HG03558 (cell line): Measurements from ENCODE around the gene RAET1L.
"Not testable (repeated sequence)": the region's sequence is repeated elsewhere in the genome, so short reads cannot be mapped to it uniquely, and the experiment has no call there.

Experiments
- ATAC-seq: cut with Tn5 transposase; IDR thresholded peaks from one replicate; pipeline ENCODE4 v1.9.1; 2021; ENCODE audit warnings: moderate number of reproducible peaks; ENCODE audit not compliant: unreplicated experiment; ENCODE audit errors: extremely low read depth

RAET1L gene

GRCh38 chr6:149999636-150000035, 25.7 kb downstream of the RAET1L start:
- ATAC-seq = no peak

GRCh38 chr6:149995971-149996370, 29.4 kb downstream of the RAET1L start:
- no peak for ATAC-seq

GRCh38 chr6:149995235-149995750, 30.0 kb downstream of the RAET1L start:
- no peak for ATAC-seq

DNA sequence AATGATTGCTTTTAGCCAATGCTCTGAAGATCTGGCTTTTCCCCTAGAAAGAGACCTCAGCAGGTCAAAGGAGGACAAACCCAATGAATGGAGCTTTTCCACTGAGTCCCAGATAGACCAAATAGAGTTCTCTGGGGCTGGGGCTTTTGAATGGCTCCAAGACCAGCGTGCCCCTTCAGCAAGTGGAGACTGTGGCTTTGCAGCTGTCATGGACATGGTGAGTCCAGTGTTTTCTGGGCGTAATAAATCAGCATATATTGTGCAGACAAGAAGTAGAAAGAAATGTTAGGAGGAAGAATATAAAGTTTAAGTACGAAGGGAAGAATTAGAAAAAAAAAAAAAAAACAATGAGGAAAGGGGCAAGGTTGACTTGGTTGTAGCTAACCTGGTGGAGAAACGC, 33.5 kb downstream of the RAET1L start:
- no peak for ATAC-seq

- not testable (repeated sequence) for ATAC-seq
These were observed 33.9 kb downstream of the RAET1L start for GRCh38 chr6:149991472-149991795.

GRCh38 chr6:149990661-149991471, 34.5 kb downstream of the RAET1L start:
- ATAC-seq = no peak

GRCh38 chr6:149990212-149990660, 35.1 kb downstream of the RAET1L start:
- ATAC-seq = no peak

- no peak for ATAC-seq
These were observed 36.6 kb downstream of the RAET1L start for GRCh38 chr6:149988550-149989346.

DNA sequence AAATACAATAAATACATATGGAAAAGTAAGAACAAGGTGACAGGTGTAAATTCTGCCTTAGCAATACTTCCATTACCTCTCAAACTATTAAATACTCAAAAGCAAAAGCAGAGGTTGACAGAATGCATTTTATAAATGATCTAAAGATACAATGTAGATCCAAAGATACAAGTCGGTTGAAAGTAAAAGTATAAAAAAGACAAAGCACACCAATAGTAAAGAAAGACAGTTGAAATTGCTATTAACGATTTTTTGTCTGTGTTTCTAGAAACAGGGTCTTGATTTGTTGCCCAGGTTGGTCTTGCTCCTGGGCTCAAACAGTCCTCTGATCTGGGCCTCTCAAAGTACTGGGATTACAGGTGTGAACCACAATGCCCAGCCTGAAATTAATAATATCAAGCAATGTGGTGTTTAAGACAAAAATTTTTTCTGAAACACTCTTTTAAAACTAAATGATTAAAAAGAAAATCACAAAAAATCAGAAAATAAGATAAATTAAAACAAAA, 37.7 kb downstream of the RAET1L start:
- no peak for ATAC-seq

- ATAC-seq = no peak
These were observed 39.8 kb downstream of the RAET1L start for GRCh38 chr6:149985481-149985937.

GRCh38 chr6:149984773-149985172, 40.6 kb downstream of the RAET1L start:
- ATAC-seq = no peak

GRCh38 chr6:149983145-149983544, 42.2 kb downstream of the RAET1L start:
- no peak for ATAC-seq

- no peak for ATAC-seq
These were observed 46.0 kb downstream of the RAET1L start for GRCh38 chr6:149979293-149979692.

DNA sequence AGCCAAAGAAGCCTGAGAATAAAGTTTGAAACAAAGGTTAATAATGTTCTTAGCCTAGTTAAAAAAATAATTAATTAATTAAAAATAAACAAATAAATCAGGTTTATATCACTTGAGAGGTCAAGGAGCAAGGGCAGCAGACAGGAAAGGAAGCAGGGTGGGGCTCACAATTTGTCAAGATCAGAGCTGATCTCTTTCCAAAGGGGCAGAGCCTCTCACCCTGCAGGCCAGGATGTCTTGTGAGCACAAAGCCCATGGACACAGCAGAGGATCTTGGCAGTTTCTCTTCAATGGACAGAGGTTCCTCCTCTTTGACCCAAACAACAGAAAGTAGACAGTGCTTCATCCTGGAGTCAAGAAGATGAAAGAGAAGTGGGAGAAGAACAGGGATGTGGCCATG, 46.7 kb downstream of the RAET1L start:
- no peak for ATAC-seq

DNA sequence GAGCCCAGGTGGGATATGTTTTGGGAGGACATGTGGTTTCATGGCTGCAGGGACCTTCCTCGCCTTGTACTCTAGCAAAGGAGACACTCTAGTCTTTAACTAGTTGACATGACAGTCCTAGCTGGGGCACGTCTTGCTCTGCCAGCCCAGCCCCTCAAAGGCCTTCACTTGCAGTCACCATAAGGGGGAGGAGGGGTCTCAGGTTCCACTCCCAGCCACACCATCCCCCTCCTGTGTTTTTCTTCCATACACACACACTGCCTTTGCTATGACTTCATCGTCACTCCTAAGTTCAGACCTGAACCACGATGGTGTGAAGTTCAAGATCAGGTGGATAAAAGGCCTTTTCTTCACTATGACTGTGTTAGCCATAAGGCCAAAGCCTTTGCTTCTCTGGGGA, 48.1 kb downstream of the RAET1L start:
- no peak for ATAC-seq

GRCh38 chr6:149975400-149975799, 49.9 kb downstream of the RAET1L start:
- no peak for ATAC-seq

DNA sequence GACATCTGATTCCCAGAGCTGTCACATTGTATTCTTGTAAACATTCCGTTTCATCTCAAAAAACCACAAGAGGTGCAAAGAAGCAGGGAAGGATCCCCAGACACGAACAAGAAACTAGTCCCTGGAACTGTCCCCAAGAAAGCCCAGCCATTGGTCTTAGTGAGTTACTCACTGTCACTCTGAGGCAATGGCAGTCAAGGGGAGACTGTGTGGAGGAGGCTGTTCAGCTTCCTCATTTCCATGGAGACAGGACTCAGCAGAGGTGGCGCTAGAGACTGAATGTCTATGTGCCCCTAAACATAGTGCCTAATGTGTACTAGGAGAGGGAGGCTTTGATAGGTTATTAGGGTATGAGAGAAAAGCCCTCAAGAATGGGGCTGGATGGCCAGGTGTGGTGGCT, 50.5 kb downstream of the RAET1L start:
- ATAC-seq = no peak

- ATAC-seq = not testable (repeated sequence)
These were observed 50.9 kb downstream of the RAET1L start for GRCh38 chr6:149974394-149974793.

- no peak for ATAC-seq
These were observed 55.7 kb downstream of the RAET1L start for GRCh38 chr6:149969635-149970034.

GRCh38 chr6:149968909-149969308, 56.4 kb downstream of the RAET1L start:
- ATAC-seq = not testable (repeated sequence)
